ENCODE measurements around the gene VEZT. TPM values are rescaled to one million over a fixed set of nuclear protein-coding genes. Genes with fewer than 3 reads are reported as not detected.

Gene VEZT
- total RNA-seq, result 10 to 100 TPM; 50.9 to 54.4 TPM
- long read RNA-seq, full-length matches to known transcripts, result 13 of 34 reads
- long read RNA-seq, partial matches to known transcripts, result 1 of 34 reads
- long read RNA-seq, other reads (novel, unspliced or antisense), result 20 of 34 reads

DNA sequence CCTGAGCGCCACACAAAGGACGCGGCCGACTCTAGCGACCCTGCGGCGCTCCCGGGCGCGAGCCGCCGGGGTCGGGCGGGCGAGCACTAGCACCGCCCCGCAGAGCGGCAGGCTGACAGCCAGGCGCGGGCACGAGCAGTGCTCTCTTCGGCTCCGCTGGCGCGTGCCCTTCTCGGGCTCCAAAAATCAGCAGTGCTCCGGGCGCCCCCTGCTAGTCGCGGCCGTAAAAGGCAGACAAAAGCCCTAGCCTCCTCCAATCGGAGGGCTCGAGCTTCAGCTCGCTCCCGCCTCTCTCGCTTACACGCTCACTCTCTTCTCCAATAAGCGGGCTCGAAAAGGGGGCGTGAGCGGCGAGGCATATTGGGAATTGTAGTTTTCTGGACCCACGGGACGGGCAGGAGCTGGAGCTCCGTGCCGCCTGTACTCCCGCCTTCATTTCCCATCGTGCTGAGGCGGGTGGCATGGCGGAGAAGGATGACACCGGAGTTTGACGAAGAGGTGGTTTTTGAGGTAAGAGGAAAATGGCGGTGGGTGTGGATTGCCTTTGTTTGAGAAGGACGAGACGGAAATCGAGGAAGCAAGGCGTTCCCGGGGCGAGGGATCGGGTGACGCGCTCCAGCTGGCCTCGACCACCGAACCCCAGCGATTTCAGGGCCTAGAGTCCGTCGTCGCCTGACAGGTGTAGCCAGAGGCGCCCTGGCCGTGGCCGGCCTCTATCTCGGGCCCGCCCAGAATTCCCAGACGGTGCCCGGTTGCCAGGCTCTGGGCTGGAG is at the start of gene VEZT, which contains the start of gene FGD6:
Gene VEZT (plus strand): TSS at position 431 of the 773 bp plus-strand sequence. CDS start 44 bp downstream, at position 475.
Gene FGD6 (minus strand): TSS at position 91 of the 773 bp plus-strand sequence. CDS start 227 bp downstream, outside the sequence.
- intact Hi-C loops (cut with DNase I, micrococcal nuclease), result loop anchor here in 1 of 2 donors (5.0 to 10.0 kb wide), 3 partner anchors 100 to 317 kb away; partner anchors contain the start of gene METAP2
- ATAC-seq, result peak; percentile 86

GRCh38 chr12:95168746-95169145 is 48.9 kb upstream of the VEZT start:
- intact Hi-C loops (cut with DNase I, micrococcal nuclease), result no loop called here
- DNase-seq, result no peak
- no peak for ATAC-seq

More for the DNA sequence above, at the start of gene VEZT, which contains the start of gene FGD6:
- DNase-seq, result peak; percentile 98 to 99

- peak; percentile 38 to 70 for DNase-seq
- ATAC-seq, result peak; percentile 97
- intact Hi-C loops (cut with DNase I, micrococcal nuclease), result no loop called here
Measured at GRCh38 chr12:95169368-95169767, 48.2 kb upstream of the VEZT start.

- intact Hi-C loops (cut with DNase I, micrococcal nuclease), result no loop called here
- peak; percentile 72 to 81 for DNase-seq
- peak; percentile 68 for ATAC-seq
Measured at GRCh38 chr12:95173392-95174251, 44.0 kb upstream of the VEZT start.

DNA sequence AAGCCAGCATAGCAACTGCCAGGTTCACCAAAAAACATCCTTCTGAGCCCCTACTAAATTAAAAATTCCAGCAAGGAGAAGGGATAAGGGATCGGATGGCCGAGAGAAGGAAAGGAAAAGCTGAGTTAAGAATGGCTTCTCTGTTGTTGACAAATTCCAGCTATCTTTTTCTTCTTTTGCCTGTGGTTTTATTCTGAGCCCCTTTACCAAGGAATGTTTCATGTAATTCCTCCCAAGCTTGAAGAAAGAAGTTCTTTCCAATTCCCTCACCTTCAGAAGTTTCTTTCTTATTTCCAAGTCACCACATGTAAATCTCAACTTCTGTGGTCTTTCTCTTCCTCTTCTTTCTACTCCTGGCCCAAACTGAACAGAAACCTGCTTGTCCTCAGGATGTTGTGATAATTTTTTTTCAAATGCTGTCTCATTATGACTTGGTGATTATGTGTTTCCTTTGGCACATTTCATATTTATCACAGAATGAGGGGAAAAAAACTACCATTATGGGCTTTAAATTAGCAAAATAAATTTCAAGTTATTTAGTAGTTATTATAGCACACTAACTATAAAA is 40.3 kb upstream of the VEZT start:
- no peak for DNase-seq
- intact Hi-C loops (cut with DNase I, micrococcal nuclease), result no loop called here
- no peak for ATAC-seq

DNA sequence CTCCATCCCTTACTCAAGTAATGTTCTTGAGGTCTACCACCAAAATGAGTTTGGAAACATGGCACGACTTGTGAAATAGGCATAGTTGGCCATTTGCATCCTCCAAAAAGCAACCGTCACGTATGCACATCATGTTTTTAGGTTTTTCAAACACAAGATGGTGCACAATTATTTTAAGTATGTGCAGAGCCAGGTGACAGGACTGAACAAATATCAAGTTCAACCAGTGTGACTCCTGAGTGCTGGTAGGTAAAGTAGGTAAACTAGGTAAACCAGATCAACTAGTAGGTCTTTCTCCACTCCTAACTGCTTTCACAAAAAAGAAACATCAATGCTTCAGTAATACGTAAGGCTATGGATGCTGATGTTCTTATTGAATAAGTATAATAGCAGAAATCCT is 39.5 kb upstream of the VEZT start:
- ATAC-seq (no peak), DNase-seq (no peak)
- intact Hi-C loops (cut with DNase I, micrococcal nuclease), result no loop called here

- ATAC-seq (no peak), DNase-seq (no peak)
- intact Hi-C loops (cut with DNase I, micrococcal nuclease), result no loop called here
Measured at GRCh38 chr12:95179011-95179410, 38.6 kb upstream of the VEZT start.

DNA sequence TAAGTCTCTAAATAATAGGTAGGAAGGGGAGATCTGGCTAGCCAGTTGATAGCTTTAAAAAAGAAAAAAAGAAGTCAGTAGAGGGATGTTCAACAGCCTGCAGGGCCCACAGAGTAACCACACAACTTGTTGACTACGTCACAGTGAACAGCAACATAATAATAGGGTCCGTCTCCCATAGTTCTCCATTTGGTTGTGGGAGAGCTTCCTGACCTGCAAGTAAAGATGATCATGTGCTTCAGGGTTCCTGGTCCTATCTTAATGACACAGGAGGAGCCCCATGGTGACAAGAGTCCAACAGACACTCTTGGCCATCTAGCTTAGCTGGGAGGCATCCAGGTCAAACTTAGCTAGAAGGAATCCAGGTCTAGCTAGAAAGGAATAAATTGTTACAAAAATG is 36.5 kb upstream of the VEZT start:
- intact Hi-C loops (cut with DNase I, micrococcal nuclease), result no loop called here
- ATAC-seq, result no peak
- DNase-seq, result no peak

DNA sequence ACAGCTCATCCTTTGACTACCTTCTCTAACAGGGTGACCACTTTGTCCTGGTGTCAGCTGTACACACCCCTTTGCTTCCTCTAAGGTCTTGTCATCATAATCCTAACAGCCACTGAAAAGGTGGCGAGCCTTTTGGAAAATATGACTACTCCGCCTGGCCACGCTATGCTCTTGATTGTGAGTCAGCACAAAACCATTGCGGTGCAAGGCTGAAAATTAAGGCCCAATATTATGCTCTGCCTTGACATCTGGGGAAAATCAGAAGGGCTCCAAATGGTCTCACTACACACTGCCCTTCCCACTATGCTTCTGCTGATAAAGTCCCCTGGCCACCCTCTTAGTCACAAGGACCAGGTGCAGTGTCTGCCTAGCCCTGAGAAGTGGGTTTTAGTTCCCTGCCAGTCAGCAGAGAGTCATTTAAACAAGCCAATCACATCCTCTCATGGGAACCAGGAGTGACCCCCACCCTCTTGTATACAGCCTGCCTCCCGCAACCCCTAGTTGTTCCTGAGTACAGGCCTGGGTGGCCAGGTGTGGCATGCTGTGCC is 34.7 kb upstream of the VEZT start:
- intact Hi-C loops (cut with DNase I, micrococcal nuclease), result no loop called here
- DNase-seq (no peak), ATAC-seq (no peak)

DNA sequence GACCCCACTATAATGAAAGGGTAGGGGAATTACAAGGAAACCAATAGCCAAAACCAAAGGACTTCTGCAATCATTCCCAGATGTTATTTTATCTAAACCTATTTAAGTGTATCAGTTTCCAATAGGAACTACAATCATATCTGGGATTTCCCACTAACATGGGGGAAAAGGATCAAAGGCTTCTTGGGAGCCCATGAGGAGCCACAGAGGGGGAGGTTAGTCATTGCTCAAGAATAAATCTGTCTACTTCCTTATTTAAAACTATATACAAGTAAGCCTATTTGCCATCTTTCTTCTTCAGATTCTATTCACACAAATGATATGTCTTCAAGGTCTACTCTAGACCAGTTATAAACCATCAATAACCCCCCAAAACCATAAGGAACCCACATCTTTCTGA is 33.5 kb upstream of the VEZT start:
- intact Hi-C loops (cut with DNase I, micrococcal nuclease), result no loop called here
- DNase-seq, result no peak
- no peak for ATAC-seq

- ATAC-seq (no peak), DNase-seq (no peak)
- intact Hi-C loops (cut with DNase I, micrococcal nuclease), result no loop called here
Measured at GRCh38 chr12:95185072-95185471, 32.5 kb upstream of the VEZT start.

DNA sequence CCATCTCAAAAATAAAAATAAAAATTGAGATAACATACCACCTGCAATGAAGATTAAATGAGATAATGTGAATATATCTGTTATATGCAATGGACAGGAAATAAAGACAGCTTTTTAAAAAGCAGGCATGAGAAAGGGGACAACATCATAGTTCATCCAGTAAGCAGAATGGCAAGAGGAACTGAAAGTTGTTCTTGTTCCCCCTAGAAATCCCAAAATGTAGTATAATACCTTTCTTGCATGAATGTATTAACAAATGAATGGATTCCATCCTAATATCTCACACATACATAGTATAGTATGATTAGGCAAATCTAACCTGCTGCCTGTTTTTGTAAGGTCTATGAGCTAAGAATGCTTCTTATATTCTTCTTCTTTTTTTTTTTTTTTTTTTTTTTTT is 31.8 kb upstream of the VEZT start:
- DNase-seq, result no peak
- intact Hi-C loops (cut with DNase I, micrococcal nuclease), result no loop called here
- ATAC-seq, result no peak

GRCh38 chr12:95187865-95188415 is 29.7 kb upstream of the VEZT start:
- intact Hi-C loops (cut with DNase I, micrococcal nuclease), result no loop called here
- ATAC-seq (no peak), DNase-seq (no peak)

- intact Hi-C loops (cut with DNase I, micrococcal nuclease), result no loop called here
- ATAC-seq, result no peak
Measured at GRCh38 chr12:95191060-95191696, 26.4 kb upstream of the VEZT start.

GRCh38 chr12:95192271-95192670 is 25.3 kb upstream of the VEZT start:
- intact Hi-C loops (cut with DNase I, micrococcal nuclease), result no loop called here
- peak; percentile 83 for ATAC-seq

More at GRCh38 chr12:95191060-95191696, 26.4 kb upstream of the VEZT start:
- no peak for DNase-seq

GRCh38 chr12:95193139-95193538 is 24.5 kb upstream of the VEZT start:
- intact Hi-C loops (cut with DNase I, micrococcal nuclease), result no loop called here
- DNase-seq, result no peak
- ATAC-seq, result no peak

More at GRCh38 chr12:95192271-95192670, 25.3 kb upstream of the VEZT start:
- DNase-seq, result no peak

DNA sequence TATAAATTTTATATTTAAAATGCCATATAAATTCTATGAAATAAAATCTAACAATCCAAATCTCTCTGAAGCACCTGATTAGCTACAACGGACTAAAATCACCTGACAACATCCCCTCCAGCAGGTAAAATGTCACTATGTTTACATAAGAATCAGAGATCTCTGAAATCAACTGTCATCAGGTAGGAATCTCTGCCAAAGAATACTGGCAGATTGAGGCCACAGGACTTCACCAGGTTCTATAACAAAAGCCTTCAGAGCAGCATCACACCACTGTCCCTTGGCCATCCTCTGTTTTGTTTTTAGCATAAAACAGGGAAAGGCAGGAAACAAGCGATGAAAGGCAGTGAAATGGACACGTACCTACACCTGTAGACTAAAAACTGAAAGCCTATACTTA is 22.5 kb upstream of the VEZT start:
- no peak for ATAC-seq
- intact Hi-C loops (cut with DNase I, micrococcal nuclease), result no loop called here
- DNase-seq, result no peak

All from left colon (tissue), 2 donors.